ENCODE measurements around the gene SIX2. TPM values are rescaled to one million over a fixed set of nuclear protein-coding genes. Genes with fewer than 3 reads are reported as not detected.

The SIX2 gene
- total and polyA plus RNA-seq, 2 experiments from 2014 or later: 0.87 to 1.3 TPM

DNA sequence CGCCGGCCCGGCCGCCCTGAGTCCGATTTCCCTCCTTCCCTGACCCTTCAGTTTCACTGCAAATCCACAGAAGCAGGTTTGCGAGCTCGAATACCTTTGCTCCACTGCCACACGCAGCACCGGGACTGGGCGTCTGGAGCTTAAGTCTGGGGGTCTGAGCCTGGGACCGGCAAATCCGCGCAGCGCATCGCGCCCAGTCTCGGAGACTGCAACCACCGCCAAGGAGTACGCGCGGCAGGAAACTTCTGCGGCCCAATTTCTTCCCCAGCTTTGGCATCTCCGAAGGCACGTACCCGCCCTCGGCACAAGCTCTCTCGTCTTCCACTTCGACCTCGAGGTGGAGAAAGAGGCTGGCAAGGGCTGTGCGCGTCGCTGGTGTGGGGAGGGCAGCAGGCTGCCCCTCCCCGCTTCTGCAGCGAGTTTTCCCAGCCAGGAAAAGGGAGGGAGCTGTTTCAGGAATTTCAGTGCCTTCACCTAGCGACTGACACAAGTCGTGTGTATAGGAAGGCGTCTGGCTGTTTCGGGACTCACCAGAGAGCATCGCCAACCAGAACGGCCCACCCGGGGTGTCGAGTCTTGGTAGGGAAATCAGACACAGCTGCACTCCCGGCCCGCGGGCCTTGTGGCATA is 4.6 kb downstream of the SIX2 start:
- peaks cover 97% of the 10 kb centered on the region for H3K27me3 Mint-ChIP-seq (ENCODE audit: insufficient read depth, low read depth, poor library complexity)
- H3K79me2 ChIP-seq (replicated peaks; ENCODE audit: insufficient read depth): no peaks in the 10 kb centered on the region
- peak overlapping the region; percentile 85 for H3K4me2 ChIP-seq
- no peaks in the 10 kb centered on the region for H3K9me2 ChIP-seq (ENCODE audit: insufficient read depth)
- H3K36me3 ChIP-seq (ENCODE audit: insufficient read depth): no peaks in the 10 kb centered on the region
- H3K4me3 ChIP-seq: peak overlapping the region; percentile 56
- peaks cover 6% of the 10 kb centered on the region; the same call in 2 of the 3 replicates for H3K9me3 Mint-ChIP-seq
- H3F3A ChIP-seq (replicated peaks; ENCODE audit: low read depth): peaks cover 23% of the 10 kb centered on the region; the same call in 1 of the 2 replicates
- DNase-seq (ENCODE audit: low spot score) (peak; percentile 74), ATAC-seq (no peak)
- H3K27ac ChIP-seq (ENCODE audit: low read depth): no peak overlapping the region
- peak overlapping the region; percentile 68 for H3K4me3 Mint-ChIP-seq
- peaks cover 45% of the 10 kb centered on the region for H3K4me1 ChIP-seq (ENCODE audit: insufficient read depth)
- H4K20me1 ChIP-seq (replicated peaks; ENCODE audit: insufficient read depth): peaks cover 9% of the 10 kb centered on the region
- no peak overlapping the region for H3K27ac Mint-ChIP-seq
- peaks cover 3% of the 10 kb centered on the region; the same call in 1 of the 3 replicates for H3K36me3 Mint-ChIP-seq (ENCODE audit: low read depth)
- H3K27me3 ChIP-seq (ENCODE audit: insufficient read depth): peaks cover 96% of the 10 kb centered on the region
- H2AFZ ChIP-seq: peak overlapping the region; percentile 81
- TF ChIP-seq EZH2 (IDR thresholded peaks at IDR 0.05; ENCODE audit: low read depth, unreplicated experiment): peak; percentile 99
- TF ChIP-seq CREB1 (CRISPR knock-in tag; IDR thresholded peaks at IDR 0.05; ENCODE audit: low read depth): no peak
- no peak for TF ChIP-seq REST (IDR thresholded peaks at IDR 0.05; ENCODE audit: unreplicated experiment)
- no peak for TF ChIP-seq POLR2AphosphoS5 (IDR thresholded peaks at IDR 0.05; ENCODE audit: low read depth)
- peak; percentile 99 for TF ChIP-seq EZH2phosphoT487 (IDR thresholded peaks at IDR 0.05; ENCODE audit: unreplicated experiment)
- peaks cover 42% of the 10 kb centered on the region for H3K4me1 Mint-ChIP-seq

DNA sequence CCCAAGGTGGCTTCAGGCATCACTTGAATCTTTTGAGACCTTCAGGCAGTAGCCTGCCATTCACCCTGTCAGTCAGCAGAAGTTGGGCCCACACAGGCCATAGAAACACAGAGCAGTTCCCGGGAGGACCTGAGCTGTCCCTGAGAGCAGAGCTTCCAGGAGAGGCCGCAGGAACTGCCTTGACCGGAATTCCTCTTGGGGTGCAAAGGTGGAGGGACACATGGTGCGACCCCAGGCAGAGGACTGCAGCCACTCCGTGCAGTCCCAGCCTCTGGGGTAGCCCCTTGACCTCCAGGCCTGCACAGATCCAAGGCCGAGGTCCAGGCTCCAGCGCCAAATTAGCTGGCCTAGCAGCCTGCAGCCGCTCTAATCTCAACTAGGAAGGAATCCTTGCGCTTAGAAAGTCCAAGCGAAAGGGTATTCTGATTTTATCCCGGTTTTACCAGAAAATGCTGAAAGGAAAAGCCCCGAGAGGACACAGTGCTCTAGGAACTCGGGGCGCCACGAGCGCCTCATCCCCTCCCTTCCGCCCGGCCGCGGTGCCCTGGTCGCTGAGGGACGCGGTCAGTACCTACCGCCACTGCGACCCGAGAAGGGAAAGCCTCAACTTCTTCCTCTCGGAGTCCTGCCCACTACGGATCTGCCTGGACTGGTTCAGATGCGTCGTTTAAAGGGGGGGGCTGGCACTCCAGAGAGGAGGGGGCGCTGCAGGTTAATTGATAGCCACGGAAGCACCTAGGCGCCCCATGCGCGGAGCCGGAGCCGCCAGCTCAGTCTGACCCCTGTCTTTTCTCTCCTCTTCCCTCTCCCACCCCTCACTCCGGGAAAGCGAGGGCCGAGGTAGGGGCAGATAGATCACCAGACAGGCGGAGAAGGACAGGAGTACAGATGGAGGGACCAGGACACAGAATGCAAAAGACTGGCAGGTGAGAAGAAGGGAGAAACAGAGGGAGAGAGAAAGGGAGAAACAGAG is 5.4 kb downstream of the SIX2 start:
- H3K9me3 Mint-ChIP-seq: peaks cover 6% of the 10 kb centered on the region; the same call in 2 of the 3 replicates
- ATAC-seq (no peak), DNase-seq (ENCODE audit: low spot score) (peak; percentile 44)
- Histone ChIP-seq H3K36me3 (ENCODE audit: insufficient read depth) (no peaks in the 10 kb centered on the region), H3K4me3 (peak overlapping the region; percentile 56), H2AFZ (peak overlapping the region; percentile 81), H3K27me3 (ENCODE audit: insufficient read depth) (peaks cover 100% of the 10 kb centered on the region), H3F3A (replicated peaks; ENCODE audit: low read depth) (peaks cover 26% of the 10 kb centered on the region; the same call in 1 of the 2 replicates), H3K4me2 (peak overlapping the region; percentile 85), H3K9me2 (ENCODE audit: insufficient read depth) (no peaks in the 10 kb centered on the region), H4K20me1 (replicated peaks; ENCODE audit: insufficient read depth) (peaks cover 9% of the 10 kb centered on the region), H3K4me1 (ENCODE audit: insufficient read depth) (peaks cover 46% of the 10 kb centered on the region), H3K79me2 (replicated peaks; ENCODE audit: insufficient read depth) (no peaks in the 10 kb centered on the region), H3K27ac (ENCODE audit: low read depth) (no peak overlapping the region)
- H3K36me3 Mint-ChIP-seq (ENCODE audit: low read depth): peaks cover 3% of the 10 kb centered on the region; the same call in 1 of the 3 replicates
- H3K27ac Mint-ChIP-seq: no peak overlapping the region
- H3K27me3 Mint-ChIP-seq (ENCODE audit: insufficient read depth, low read depth, poor library complexity): peaks cover 100% of the 10 kb centered on the region
- H3K4me1 Mint-ChIP-seq: peaks cover 40% of the 10 kb centered on the region
- H3K4me3 Mint-ChIP-seq: peak overlapping the region; percentile 68
- TF ChIP-seq ZNF331 (CRISPR knock-in tag; IDR thresholded peaks at IDR 0.05; ENCODE audit: low read depth) (no peak), EZH2phosphoT487 (IDR thresholded peaks at IDR 0.05; ENCODE audit: unreplicated experiment) (peak; percentile 62), EZH2 (IDR thresholded peaks at IDR 0.05; ENCODE audit: low read depth, unreplicated experiment) (peak; percentile 76)
